HEK293 (cell line): ENCODE data around the gene DENR.
"Not testable (repeated sequence)": the region's sequence is repeated elsewhere in the genome, so short reads cannot be mapped to it uniquely, and the experiment has no call there.

Experiments
- CTCF ChIA-PET: fragments of 350-600 bp; formaldehyde crosslinking; extraction: SDS; loops from one replicate; lab custom pipeline; 2021; ENCODE audit warnings: antibody characterized with exemption; lab: Yijun Ruan, JAX
- POLR2A ChIA-PET: fragments of 300-600 bp; formaldehyde crosslinking; extraction: SDS; loops from one replicate; lab custom pipeline; 2020; ENCODE audit warnings: antibody characterized with exemption, inconsistent platforms; lab: Yijun Ruan, JAX
- H3K27ac ChIP-seq: fragments of 200-500 bp; sonication (Bioruptor generic); 2 replicates; pipeline ENCODE4 v1.5.1; 2014; ENCODE audit warnings: low read depth, low read length, control low read depth, inconsistent platforms; ENCODE audit errors: extremely low read depth
- H3K36me3 ChIP-seq, 2 experiments: fragments of 200-500 bp in 1 of 2; sonication (Bioruptor generic) in 1 of 2; 1 replicate in 1 of 2; 2 replicates in 1 of 2; pipeline ENCODE4 v1.5.1; 2014 to 2017; ENCODE audit warnings: inconsistent platforms in 2 of 2, low read length in 2 of 2; ENCODE audit not compliant: control insufficient read depth in 2 of 2, insufficient read depth in 1 of 2
- H3K4me1 ChIP-seq: fragments of 200-500 bp; sonication (Bioruptor generic); 2 replicates; pipeline ENCODE4 v1.5.1; 2014; ENCODE audit warnings: mild to moderate bottlenecking, low read length, inconsistent platforms; ENCODE audit not compliant: control insufficient read depth, insufficient read depth
- H3K4me3 ChIP-seq: 2 replicates; pipeline ENCODE4 v1.5.1; 2011; ENCODE audit warnings: low read depth, mild to moderate bottlenecking, control low read depth, low read length, moderate library complexity
- H3K9me3 ChIP-seq: fragments of 200-500 bp; sonication (Bioruptor generic); 2 replicates; pipeline ENCODE4 v1.5.1; 2014; ENCODE audit warnings: low read depth, low read length, inconsistent platforms; ENCODE audit not compliant: control insufficient read depth, insufficient read depth
- YY2 ChIP-seq: fragments of 450-650 bp; formaldehyde crosslinking; IDR thresholded peaks from 2 replicates; pipeline ENCODE4 v1.5.1; 2016; ENCODE audit warnings: missing biosample characterization, missing genetic modification characterization
- ZBTB20 ChIP-seq: fragments of 450-650 bp; formaldehyde crosslinking; IDR thresholded peaks from 2 replicates; pipeline ENCODE4 v1.5.1; 2016; ENCODE audit warnings: missing biosample characterization, missing genetic modification characterization
- ZNF16 ChIP-seq: fragments of 450-650 bp; formaldehyde crosslinking; IDR thresholded peaks from 2 replicates; pipeline ENCODE4 v1.5.1; 2016; ENCODE audit warnings: low read depth, missing biosample characterization, missing genetic modification characterization
- ZNF174 ChIP-seq: fragments of 450-650 bp; formaldehyde crosslinking; IDR thresholded peaks from 2 replicates; pipeline ENCODE4 v1.5.0; 2017; ENCODE audit warnings: missing biosample characterization, mild to moderate bottlenecking, missing genetic modification characterization
- ZNF221 ChIP-seq: fragments of 450-650 bp; formaldehyde crosslinking; IDR thresholded peaks from 2 replicates; pipeline ENCODE4 v1.5.1; 2017; ENCODE audit warnings: missing biosample characterization, missing genetic modification characterization, borderline replicate concordance
- ZNF48 ChIP-seq: fragments of 450-650 bp; formaldehyde crosslinking; IDR thresholded peaks from 2 replicates; pipeline ENCODE4 v1.5.1; 2016; ENCODE audit warnings: missing biosample characterization, missing genetic modification characterization
- ZNF544 ChIP-seq: fragments of 450-650 bp; formaldehyde crosslinking; IDR thresholded peaks from 2 replicates; pipeline ENCODE4 v1.5.0; 2017; ENCODE audit warnings: missing biosample characterization, missing genetic modification characterization
- ZNF548 ChIP-seq: fragments of 450-650 bp; formaldehyde crosslinking; IDR thresholded peaks from 2 replicates; pipeline ENCODE4 v1.5.1; 2016; ENCODE audit warnings: missing biosample characterization, missing genetic modification characterization
- ZNF561 ChIP-seq: fragments of 450-650 bp; IDR thresholded peaks from 2 replicates; pipeline ENCODE4 v1.5.1; 2018; ENCODE audit warnings: missing biosample characterization, missing genetic modification characterization, borderline replicate concordance
- ZNF600 ChIP-seq: fragments of 450-650 bp; formaldehyde crosslinking; IDR thresholded peaks from 2 replicates; pipeline ENCODE4 v1.5.1; 2016; ENCODE audit warnings: missing biosample characterization, missing genetic modification characterization
- ZNF629 ChIP-seq: fragments of 450-650 bp; formaldehyde crosslinking; IDR thresholded peaks from 2 replicates; pipeline ENCODE4 v1.5.1; 2017; ENCODE audit warnings: missing biosample characterization, missing genetic modification characterization
- ZNF792 ChIP-seq: fragments of 450-650 bp; formaldehyde crosslinking; IDR thresholded peaks from 2 replicates; pipeline ENCODE4 v1.5.1; 2016; ENCODE audit warnings: missing biosample characterization, missing genetic modification characterization
- TF ChIP-seq, protein P1 (sequence below): fragments of 450-650 bp; formaldehyde crosslinking; IDR thresholded peaks from 2 replicates; pipeline ENCODE4 v1.5.1; 2017; ENCODE audit warnings: missing biosample characterization, missing genetic modification characterization
- TF ChIP-seq, protein P2 (sequence below): fragments of 450-650 bp; formaldehyde crosslinking; IDR thresholded peaks from 2 replicates; pipeline ENCODE4 v1.5.1; 2016; ENCODE audit warnings: missing biosample characterization, missing genetic modification characterization
- TF ChIP-seq, protein P3 (sequence below): fragments of 450-650 bp; IDR thresholded peaks from 2 replicates; pipeline ENCODE4 v1.5.1; 2018; ENCODE audit warnings: missing biosample characterization, missing genetic modification characterization
- TF ChIP-seq, protein P4 (sequence below): fragments of 450-650 bp; IDR thresholded peaks from 2 replicates; pipeline ENCODE4 v1.5.1; 2018; ENCODE audit warnings: missing biosample characterization, mild to moderate bottlenecking, missing genetic modification characterization

DENR gene

GRCh38 chr12:122803937-122804336 lies 51.3 kb downstream of the DENR start:
- Histone ChIP-seq H3K36me3 (no peaks in the 10 kb centered on the region; a peak in 1 of 3 replicates), H3K9me3 (no peaks in the 10 kb centered on the region), H3K4me1 (no peaks in the 10 kb centered on the region), H3K27ac (no peak overlapping the region), H3K4me3 (no peak overlapping the region)
- TF ChIP-seq ZNF48 (no peak), ZNF174 (tag by site-specific recombination) (no peak), ZNF544 (tag by site-specific recombination) (no peak), ZNF629 (no peak), YY2 (tag by site-specific recombination) (no peak), ZNF548 (tag by site-specific recombination) (no peak), ZNF600 (tag by site-specific recombination) (peak; percentile 77), ZBTB20 (tag by site-specific recombination) (no peak), ZNF561 (no peak)
- TF ChIP-seq, protein P1, sequence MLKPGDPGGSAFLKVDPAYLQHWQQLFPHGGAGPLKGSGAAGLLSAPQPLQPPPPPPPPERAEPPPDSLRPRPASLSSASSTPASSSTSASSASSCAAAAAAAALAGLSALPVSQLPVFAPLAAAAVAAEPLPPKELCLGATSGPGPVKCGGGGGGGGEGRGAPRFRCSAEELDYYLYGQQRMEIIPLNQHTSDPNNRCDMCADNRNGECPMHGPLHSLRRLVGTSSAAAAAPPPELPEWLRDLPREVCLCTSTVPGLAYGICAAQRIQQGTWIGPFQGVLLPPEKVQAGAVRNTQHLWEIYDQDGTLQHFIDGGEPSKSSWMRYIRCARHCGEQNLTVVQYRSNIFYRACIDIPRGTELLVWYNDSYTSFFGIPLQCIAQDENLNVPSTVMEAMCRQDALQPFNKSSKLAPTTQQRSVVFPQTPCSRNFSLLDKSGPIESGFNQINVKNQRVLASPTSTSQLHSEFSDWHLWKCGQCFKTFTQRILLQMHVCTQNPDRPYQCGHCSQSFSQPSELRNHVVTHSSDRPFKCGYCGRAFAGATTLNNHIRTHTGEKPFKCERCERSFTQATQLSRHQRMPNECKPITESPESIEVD (tag by site-specific recombination) = peak; percentile 88
- ChIA-PET POLR2A (no interaction called here), CTCF (interaction anchor here (0.6 to 4.6 kb wide), 2 partner anchors 10 to 14 kb away, joined by 6 to 39 read pairs; no protein-coding TSS in a partner anchor)

DNA sequence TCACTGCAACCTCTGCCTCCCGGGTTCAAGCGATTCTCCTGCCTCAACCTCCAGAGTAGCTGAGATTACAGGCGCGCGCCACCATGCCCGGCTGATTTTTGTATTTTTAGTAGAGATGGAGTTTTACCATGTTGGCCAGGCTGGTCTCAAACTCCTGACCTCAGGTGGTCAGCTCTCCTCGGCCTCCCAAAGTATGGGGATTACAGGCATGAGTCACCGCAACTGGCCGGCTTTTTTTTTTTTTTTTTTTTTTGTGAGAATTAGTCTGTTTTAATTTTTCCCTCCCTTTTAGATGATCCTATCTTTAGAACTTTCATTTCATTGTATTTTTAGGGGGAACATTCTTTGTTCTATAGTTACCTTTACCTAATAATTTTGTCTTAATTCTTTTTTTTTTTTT lies 52.3 kb downstream of the DENR start:
- H3K4me1 ChIP-seq, H3K27ac ChIP-seq, H3K4me3 ChIP-seq, H3K9me3 ChIP-seq, H3K36me3 ChIP-seq: not testable (repeated sequence)
- ChIA-PET CTCF (interaction anchor here (0.6 to 4.6 kb wide), 2 partner anchors 12 to 13 kb away, joined by 6 to 39 read pairs; no protein-coding TSS in a partner anchor), POLR2A (interaction anchor here (0.7 kb wide), 1 partner anchor 26 kb away, joined by 3 read pairs; no protein-coding TSS in a partner anchor)

DNA sequence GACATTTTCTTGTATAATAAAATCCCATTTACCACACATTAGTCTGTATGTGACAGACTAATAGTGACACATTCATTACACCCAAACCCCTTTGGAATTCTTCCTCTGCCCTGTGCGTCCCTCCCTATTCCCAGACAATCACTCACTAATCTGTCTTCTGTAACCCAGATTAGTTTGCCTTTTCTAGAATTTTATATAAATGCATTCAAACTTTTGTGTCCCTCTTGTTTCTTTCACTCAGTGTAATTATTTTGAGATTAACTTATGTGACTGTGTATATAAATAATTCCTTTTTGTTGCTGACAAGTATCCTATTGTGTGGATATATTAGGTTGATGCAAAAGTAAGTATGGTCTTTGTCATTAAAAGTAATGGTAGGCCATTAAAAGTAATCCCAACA lies 55.0 kb downstream of the DENR start:
- CTCF ChIA-PET = interaction anchor here (2.6 kb wide), 1 partner anchor 14 kb away, joined by 20 read pairs; no protein-coding TSS in a partner anchor
- no peaks in the 10 kb centered on the region for H3K4me1 ChIP-seq
- no peaks in the 10 kb centered on the region; a peak in 1 of 3 replicates for H3K36me3 ChIP-seq
- H3K27ac ChIP-seq = no peak overlapping the region
- no peak overlapping the region for H3K4me3 ChIP-seq
- POLR2A ChIA-PET = no interaction called here
- TF ChIP-seq ZNF792 (tag by site-specific recombination) = no peak
- no peak for TF ChIP-seq ZNF221 (tag by site-specific recombination)
- H3K9me3 ChIP-seq = no peaks in the 10 kb centered on the region

DNA sequence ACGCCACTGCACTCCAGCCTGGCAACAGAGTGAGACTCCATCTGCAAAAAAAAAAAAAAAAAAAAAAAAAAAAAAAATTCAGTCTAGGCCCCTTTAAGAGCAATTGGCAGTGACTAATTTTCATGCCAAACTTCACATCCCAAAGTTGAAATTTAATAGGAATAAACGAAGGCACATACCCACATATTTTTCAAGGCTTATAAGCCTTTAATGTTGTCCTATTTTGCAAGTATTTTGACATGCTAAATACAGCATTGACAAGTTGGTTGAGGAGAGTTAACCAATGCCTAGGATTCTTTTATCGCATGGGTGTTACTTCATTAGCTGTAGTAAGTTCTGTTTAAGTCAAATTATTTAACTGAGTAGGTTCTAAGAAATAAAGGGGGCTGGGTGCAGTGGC lies 59.2 kb downstream of the DENR start:
- CTCF ChIA-PET = no interaction called here
- no peak overlapping the region for H3K27ac ChIP-seq
- no peaks in the 10 kb centered on the region; a peak in 1 of 3 replicates for H3K36me3 ChIP-seq
- TF ChIP-seq, protein P2, sequence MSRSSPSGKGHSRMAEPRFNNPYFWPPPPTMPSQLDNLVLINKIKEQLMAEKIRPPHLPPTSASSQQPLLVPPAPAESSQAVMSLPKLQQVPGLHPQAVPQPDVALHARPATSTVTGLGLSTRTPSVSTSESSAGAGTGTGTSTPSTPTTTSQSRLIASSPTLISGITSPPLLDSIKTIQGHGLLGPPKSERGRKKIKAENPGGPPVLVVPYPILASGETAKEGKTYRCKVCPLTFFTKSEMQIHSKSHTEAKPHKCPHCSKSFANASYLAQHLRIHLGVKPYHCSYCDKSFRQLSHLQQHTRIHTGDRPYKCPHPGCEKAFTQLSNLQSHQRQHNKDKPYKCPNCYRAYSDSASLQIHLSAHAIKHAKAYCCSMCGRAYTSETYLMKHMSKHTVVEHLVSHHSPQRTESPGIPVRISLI (tag by site-specific recombination) = peak; percentile 69; the same call in 1 of the 2 replicates
- TF ChIP-seq, protein P3, sequence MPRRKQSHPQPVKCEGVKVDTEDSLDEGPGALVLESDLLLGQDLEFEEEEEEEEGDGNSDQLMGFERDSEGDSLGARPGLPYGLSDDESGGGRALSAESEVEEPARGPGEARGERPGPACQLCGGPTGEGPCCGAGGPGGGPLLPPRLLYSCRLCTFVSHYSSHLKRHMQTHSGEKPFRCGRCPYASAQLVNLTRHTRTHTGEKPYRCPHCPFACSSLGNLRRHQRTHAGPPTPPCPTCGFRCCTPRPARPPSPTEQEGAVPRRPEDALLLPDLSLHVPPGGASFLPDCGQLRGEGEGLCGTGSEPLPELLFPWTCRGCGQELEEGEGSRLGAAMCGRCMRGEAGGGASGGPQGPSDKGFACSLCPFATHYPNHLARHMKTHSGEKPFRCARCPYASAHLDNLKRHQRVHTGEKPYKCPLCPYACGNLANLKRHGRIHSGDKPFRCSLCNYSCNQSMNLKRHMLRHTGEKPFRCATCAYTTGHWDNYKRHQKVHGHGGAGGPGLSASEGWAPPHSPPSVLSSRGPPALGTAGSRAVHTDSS (tag by site-specific recombination) = no peak
- TF ChIP-seq, protein P4, sequence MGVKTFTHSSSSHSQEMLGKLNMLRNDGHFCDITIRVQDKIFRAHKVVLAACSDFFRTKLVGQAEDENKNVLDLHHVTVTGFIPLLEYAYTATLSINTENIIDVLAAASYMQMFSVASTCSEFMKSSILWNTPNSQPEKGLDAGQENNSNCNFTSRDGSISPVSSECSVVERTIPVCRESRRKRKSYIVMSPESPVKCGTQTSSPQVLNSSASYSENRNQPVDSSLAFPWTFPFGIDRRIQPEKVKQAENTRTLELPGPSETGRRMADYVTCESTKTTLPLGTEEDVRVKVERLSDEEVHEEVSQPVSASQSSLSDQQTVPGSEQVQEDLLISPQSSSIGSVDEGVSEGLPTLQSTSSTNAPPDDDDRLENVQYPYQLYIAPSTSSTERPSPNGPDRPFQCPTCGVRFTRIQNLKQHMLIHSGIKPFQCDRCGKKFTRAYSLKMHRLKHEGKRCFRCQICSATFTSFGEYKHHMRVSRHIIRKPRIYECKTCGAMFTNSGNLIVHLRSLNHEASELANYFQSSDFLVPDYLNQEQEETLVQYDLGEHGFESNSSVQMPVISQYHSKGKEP = no peak
- TF ChIP-seq ZNF16 (tag by site-specific recombination) = no peak
- TF ChIP-seq, all 188 proteins: peak for 1
- H3K4me1 ChIP-seq = no peaks in the 10 kb centered on the region
- no peaks in the 10 kb centered on the region for H3K9me3 ChIP-seq
- H3K4me3 ChIP-seq = no peak overlapping the region
- POLR2A ChIA-PET = no interaction called here
